ENCODE results near the gene DAP3. TPM values are rescaled to one million over a fixed set of nuclear protein-coding genes. Genes with fewer than 3 reads are reported as not detected.
"Not testable (repeated sequence)": the region's sequence is repeated elsewhere in the genome, so short reads cannot be mapped to it uniquely, and the experiment has no call there.

Gene DAP3
- polyA plus RNA-seq, 2 of the 4 experiments (the other 2 are of a cell fraction) = 96.3 to 171 TPM

DNA sequence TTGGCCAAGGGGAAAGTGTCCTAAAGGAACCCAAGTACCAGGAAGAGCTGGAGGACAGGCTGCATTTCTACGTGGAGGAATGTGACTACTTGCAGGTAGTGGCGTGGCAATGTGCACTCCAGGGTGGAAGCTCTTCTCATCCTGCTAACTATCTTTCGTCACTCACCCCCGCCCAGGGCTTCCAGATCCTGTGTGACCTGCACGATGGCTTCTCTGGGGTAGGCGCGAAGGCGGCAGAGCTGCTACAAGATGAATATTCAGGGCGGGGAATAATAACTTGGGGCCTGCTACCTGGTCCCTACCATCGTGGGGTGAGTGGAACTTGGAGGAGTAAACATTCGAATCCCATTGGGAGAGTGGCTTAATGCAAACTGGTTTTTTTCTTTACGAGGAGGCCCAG is 58.7 kb downstream of the DAP3 start:
- DNase-seq (ENCODE audit: low read depth in 1 of 2, low spot score in 1 of 2); H3K4me3 ChIP-seq; FAIRE-seq; CTCF ChIA-PET; ATAC-seq; POLR2A ChIA-PET; H3K4me2 ChIP-seq; H3K4me1 ChIP-seq; H3K27ac ChIP-seq; H3K9me3 ChIP-seq: not testable (repeated sequence)
- WGBS (ENCODE audit: missing lambda C conversion rate) = 95% methylated on average over 12 of the region's 12 CpGs

- FAIRE-seq; H3K9me3 ChIP-seq; H3K4me3 ChIP-seq; H3K27ac ChIP-seq; DNase-seq (ENCODE audit: low read depth in 1 of 2, low spot score in 1 of 2); CTCF ChIA-PET; H3K4me1 ChIP-seq; H3K4me2 ChIP-seq; ATAC-seq; POLR2A ChIA-PET: not testable (repeated sequence)
- 97% methylated on average over 5 of the region's 5 CpGs for WGBS (ENCODE audit: missing lambda C conversion rate)
Observed at GRCh38 chr1:155748141-155748540, 59.2 kb downstream of the DAP3 start.

- ATAC-seq; H3K9me3 ChIP-seq; POLR2A ChIA-PET; DNase-seq (ENCODE audit: low read depth in 1 of 2, low spot score in 1 of 2); H3K4me1 ChIP-seq; FAIRE-seq; H3K4me3 ChIP-seq; H3K27ac ChIP-seq; H3K4me2 ChIP-seq: not testable (repeated sequence)
- CTCF ChIA-PET = interaction anchor here (0.8 kb wide), 1 partner anchor 11 kb away, joined by 3 read pairs; no protein-coding TSS in a partner anchor
- 89% methylated on average over 3 of the region's 3 CpGs for WGBS (ENCODE audit: missing lambda C conversion rate)
Observed at GRCh38 chr1:155759017-155759416, 70.1 kb downstream of the DAP3 start.

GRCh38 chr1:155759966-155760630 is 71.2 kb downstream of the DAP3 start:
- Histone ChIP-seq H3K27ac (no peak overlapping the region), H3K9me3 (no peaks in the 10 kb centered on the region), H3K4me3 (no peak overlapping the region), H3K4me1 (peaks cover 11% of the 10 kb centered on the region; the same call in 2 of the 3 replicates), H3K4me2 (no peak overlapping the region)
- TF ChIP-seq POLR2AphosphoS2 (conservative IDR thresholded peaks at IDR 0.05; ENCODE audit: low read length) (no peak), ESRRA (IDR thresholded peaks at IDR 0.05; ENCODE audit: borderline replicate concordance, low read length) (no peak), CHD2 (IDR thresholded peaks at IDR 0.05; ENCODE audit: low read length, partially characterized antibody) (no peak), POLR2A (IDR thresholded peaks at IDR 0.05; ENCODE audit: low read length) (no peak), HDAC2 (IDR thresholded peaks at IDR 0.05) (no peak), NFE2L2 (conservative IDR thresholded peaks at IDR 0.05; ENCODE audit: low read length) (no peak), KDM5A (IDR thresholded peaks at IDR 0.05) (no peak), JUN (IDR thresholded peaks at IDR 0.05) (no peak), RCOR1 (IDR thresholded peaks at IDR 0.05; ENCODE audit: low read depth, low read length) (no peak), CHD4 (IDR thresholded peaks at IDR 0.05; ENCODE audit: borderline replicate concordance) (no peak), EHMT2 (IDR thresholded peaks at IDR 0.05; ENCODE audit: low read depth) (no peak), CBX8 (IDR thresholded peaks at IDR 0.05) (no peak), ZC3H11A (IDR thresholded peaks at IDR 0.05) (no peak), HEYL (CRISPR knock-in tag; IDR thresholded peaks at IDR 0.05) (no peak), FOSB (CRISPR knock-in tag; IDR thresholded peaks at IDR 0.05) (no peak)
- TF ChIP-seq, protein P1, sequence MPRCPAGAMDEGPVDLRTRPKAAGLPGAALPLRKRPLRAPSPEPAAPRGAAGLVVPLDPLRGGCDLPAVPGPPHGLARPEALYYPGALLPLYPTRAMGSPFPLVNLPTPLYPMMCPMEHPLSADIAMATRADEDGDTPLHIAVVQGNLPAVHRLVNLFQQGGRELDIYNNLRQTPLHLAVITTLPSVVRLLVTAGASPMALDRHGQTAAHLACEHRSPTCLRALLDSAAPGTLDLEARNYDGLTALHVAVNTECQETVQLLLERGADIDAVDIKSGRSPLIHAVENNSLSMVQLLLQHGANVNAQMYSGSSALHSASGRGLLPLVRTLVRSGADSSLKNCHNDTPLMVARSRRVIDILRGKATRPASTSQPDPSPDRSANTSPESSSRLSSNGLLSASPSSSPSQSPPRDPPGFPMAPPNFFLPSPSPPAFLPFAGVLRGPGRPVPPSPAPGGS (IDR thresholded peaks at IDR 0.05) = no peak
- TF ChIP-seq, protein P2, sequence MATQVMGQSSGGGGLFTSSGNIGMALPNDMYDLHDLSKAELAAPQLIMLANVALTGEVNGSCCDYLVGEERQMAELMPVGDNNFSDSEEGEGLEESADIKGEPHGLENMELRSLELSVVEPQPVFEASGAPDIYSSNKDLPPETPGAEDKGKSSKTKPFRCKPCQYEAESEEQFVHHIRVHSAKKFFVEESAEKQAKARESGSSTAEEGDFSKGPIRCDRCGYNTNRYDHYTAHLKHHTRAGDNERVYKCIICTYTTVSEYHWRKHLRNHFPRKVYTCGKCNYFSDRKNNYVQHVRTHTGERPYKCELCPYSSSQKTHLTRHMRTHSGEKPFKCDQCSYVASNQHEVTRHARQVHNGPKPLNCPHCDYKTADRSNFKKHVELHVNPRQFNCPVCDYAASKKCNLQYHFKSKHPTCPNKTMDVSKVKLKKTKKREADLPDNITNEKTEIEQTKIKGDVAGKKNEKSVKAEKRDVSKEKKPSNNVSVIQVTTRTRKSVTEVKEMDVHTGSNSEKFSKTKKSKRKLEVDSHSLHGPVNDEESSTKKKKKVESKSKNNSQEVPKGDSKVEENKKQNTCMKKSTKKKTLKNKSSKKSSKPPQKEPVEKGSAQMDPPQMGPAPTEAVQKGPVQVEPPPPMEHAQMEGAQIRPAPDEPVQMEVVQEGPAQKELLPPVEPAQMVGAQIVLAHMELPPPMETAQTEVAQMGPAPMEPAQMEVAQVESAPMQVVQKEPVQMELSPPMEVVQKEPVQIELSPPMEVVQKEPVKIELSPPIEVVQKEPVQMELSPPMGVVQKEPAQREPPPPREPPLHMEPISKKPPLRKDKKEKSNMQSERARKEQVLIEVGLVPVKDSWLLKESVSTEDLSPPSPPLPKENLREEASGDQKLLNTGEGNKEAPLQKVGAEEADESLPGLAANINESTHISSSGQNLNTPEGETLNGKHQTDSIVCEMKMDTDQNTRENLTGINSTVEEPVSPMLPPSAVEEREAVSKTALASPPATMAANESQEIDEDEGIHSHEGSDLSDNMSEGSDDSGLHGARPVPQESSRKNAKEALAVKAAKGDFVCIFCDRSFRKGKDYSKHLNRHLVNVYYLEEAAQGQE (IDR thresholded peaks at IDR 0.05) = no peak
- 89% methylated on average over 4 of the region's 4 CpGs for WGBS (ENCODE audit: missing lambda C conversion rate)
- FAIRE-seq (no peak), DNase-seq (ENCODE audit: low read depth in 1 of 2, low spot score in 1 of 2) (no peak), ATAC-seq (no peak)
- CTCF ChIA-PET = interaction anchor here (0.8 kb wide), 1 partner anchor 10 kb away, joined by 3 read pairs; no protein-coding TSS in a partner anchor
- POLR2A ChIA-PET = no interaction called here
